Mucosa of gallbladder (tissue), 1 donor: ENCODE results near the gene PRSS35. TPM values are rescaled to one million over a fixed set of nuclear protein-coding genes. Genes with fewer than 3 reads are reported as not detected.
"Not testable (repeated sequence)": the region's sequence is repeated elsewhere in the genome, so short reads cannot be mapped to it uniquely, and the experiment has no call there.

Experiments
- DNase-seq: peaks from one replicate; pipeline ENCODE4 v3.0.0-alpha.2; 2020; ENCODE audit warnings: low spot score
- total RNA-seq: library from RNA; stranded (reverse); gene quantifications from one replicate; pipeline ENCODE4 v1.2.1, GENCODE V29; 2021
- donor health status: DM: no; HTN: no; CAD: no.

The PRSS35 gene
- 2.8 TPM for total RNA-seq

DNA sequence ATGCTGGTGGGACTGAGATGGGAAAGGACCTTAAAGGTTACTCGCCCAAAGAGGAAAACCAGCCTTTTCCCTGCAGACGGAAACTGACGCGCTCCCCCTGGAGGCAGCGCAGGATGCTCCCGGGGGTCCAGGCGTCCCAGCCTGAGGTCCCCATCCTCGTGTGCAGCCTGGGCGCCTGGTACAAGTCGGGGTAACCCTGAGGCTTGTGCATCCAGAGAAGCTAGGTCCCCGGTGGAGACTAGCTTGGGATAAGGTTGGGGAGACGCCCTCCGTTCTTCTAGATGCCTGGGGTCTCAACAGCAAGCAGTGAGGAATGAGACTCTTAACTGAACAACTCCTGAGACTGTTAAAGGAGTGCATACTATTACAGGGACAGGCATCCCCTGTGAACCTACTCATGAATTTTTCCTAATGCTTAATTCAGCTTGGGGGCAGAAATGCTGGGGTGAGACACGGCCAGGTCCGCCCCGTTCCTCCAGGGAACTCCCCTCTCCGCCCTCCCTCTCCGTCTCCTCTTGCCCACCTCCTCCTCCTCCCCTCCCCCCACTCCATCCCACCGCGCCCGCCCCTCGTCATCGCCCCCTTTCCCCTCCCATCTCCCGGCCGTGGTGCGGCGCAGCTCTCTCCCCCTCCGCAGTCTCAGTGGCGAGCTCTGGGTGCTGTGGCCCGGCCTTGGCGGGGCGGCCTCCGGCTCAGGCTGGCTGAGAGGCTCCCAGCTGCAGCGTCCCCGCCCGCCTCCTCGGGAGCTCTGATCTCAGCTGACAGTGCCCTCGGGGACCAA is at the start of gene PRSS35:
Gene PRSS35, plus strand, starts transcription at position 634 of the 781 bp plus-strand sequence. CDS start 10,908 bp downstream, outside the sequence.
- peak; percentile 33 for DNase-seq

DNA sequence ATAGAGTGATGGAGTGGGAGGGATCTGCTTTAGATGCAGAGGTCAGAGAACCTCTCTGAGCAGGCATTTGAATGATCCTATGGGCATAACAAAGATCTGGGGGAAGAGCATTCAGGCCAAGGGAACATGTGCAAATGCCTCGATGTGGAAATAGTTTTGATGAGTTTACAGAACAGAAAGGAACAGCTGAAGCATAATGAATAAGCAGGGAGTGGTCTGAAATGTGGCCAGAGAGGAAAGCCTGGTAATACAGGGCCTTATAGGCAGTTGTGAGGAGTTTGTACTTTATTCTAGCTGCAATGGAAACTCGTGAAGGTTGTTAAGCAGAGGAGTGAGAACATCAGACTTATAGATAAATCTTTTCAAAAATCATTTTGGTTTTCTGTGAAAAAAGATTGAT is 48.4 kb upstream of the PRSS35 start:
- no peak for DNase-seq

- DNase-seq = no peak
Observed at GRCh38 chr6:83464381-83465140, 47.8 kb upstream of the PRSS35 start.

- no peak for DNase-seq
Observed at GRCh38 chr6:83466328-83466727, 46.0 kb upstream of the PRSS35 start.

- peak; percentile 46 for DNase-seq
Observed at GRCh38 chr6:83467620-83468036, 44.7 kb upstream of the PRSS35 start.

DNA sequence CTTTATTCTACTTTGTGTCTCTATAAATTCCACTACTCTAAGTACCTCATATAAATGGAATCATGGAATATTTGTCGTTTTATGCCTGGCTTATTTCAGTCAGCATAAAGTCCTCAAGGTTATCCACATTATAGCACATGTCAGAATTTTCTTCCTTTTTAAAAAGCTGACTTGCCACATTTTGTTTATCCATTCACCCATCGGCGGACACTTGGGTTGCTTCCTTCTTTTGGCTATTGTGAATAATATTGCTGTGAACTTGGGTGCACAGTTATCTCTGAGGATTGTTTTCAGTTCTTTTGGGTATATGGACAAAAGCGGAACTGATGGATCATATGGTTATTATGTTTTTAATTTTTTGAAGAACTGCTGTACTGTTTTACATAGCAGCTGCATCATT is 42.3 kb upstream of the PRSS35 start:
- DNase-seq = no peak

GRCh38 chr6:83470587-83470986 is 41.7 kb upstream of the PRSS35 start:
- no peak for DNase-seq

GRCh38 chr6:83472767-83473166 is 39.6 kb upstream of the PRSS35 start:
- no peak for DNase-seq

- DNase-seq = no peak
Observed at GRCh38 chr6:83474309-83474708, 38.0 kb upstream of the PRSS35 start.

DNA sequence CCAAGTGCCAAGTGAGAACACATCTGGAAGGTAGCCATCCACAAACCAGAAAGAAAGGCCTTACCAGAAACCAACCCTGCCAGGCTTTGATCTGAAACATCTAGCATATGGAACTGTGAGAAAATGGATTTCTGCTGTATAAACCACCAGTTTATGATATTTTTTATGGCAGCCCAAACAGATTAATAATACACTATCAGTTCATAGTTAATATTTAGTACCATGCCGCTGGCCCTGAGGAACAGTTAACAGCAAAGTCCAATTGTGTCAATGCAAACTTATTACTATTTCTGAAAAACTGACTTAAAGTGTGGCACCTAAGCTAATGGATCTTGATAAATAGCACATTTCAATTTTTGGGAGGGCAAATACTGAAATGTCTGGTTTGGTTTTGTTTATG is 35.4 kb upstream of the PRSS35 start:
- DNase-seq = no peak

- no peak for DNase-seq
Observed at GRCh38 chr6:83479389-83479788, 32.9 kb upstream of the PRSS35 start.

DNA sequence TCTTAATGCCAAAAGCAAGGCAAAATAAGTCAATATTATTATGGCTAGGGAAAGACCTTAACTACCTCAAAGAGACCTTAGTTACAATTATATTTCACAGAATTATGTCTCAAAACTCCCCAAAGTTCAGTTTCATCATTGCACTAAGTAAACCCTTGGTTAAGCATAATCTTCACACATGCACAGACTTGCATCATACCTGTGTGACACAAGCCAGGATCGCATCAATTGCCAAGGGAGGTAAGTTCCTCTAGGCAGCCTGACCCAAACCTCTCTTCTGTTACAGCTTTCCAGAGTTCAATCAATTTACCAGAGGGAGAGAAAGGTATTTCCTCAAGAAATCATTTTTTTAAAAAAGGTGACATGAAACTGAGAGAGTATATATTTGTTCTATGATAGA is 31.9 kb upstream of the PRSS35 start:
- DNase-seq = no peak

DNA sequence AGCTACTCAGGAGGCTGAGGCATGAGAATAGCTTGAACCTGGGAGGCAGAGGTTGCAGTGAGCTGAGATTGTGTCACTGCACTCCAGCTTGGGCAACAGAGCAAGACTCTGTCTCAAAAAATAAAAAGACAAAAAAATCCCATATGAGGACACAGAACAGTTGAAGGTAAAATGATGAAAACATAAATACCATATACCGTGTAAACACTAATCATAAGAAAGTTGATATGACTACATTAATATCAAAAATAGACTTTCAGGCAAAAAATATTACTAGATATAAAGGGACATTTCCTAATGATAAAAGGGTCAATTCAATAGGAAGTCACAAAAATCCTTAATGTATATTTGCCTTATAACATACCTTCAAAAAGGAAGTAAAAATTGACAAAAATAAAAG is 30.4 kb upstream of the PRSS35 start:
- not testable (repeated sequence) for DNase-seq

GRCh38 chr6:83488448-83488847 is 23.9 kb upstream of the PRSS35 start:
- no peak for DNase-seq

- no peak for DNase-seq
Observed at GRCh38 chr6:83488861-83489260, 23.5 kb upstream of the PRSS35 start.

GRCh38 chr6:83490217-83490807 is 22.0 kb upstream of the PRSS35 start:
- DNase-seq = no peak

- no peak for DNase-seq
Observed at GRCh38 chr6:83505356-83505755, 7.0 kb upstream of the PRSS35 start.

DNA sequence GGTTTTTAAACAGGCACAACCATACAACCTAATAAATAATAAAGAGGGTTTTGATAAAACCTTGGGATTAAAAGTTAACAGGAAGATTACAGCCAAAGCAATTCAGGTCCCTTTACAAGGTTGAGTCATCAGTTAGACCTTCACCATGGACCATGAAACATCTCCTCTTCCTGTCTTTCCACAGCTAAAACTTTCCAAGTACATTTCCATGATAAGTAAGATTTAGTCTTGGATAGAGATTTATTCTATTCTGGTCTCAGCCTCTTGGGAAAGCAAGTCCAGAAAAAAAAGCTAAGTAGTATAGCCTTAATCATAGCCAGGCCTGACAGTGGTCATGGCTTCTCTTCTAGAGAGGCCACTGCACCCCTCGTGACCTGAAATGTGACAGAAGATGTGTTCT is 2.9 kb upstream of the PRSS35 start:
- no peak for DNase-seq

DNA sequence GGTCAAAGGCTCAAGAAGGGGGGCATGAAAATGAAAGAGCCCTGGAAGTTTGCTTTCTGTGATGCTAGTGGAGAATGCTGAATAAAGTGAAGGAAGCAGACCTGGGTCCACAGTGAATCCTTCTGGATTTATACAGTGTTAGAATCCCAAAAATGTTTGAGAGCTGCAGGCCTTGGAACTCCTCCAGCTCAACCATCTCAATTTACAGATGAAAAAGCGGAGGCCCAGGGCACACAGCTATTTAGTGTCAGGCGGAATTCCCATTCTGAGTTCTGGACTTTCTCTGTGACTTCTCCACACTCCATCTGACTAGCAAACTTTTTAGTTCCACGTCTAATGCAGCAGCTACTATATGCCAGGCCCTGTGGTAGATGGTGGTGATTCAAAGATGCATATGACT is 1.5 kb upstream of the PRSS35 start:
- peak; percentile 13 for DNase-seq

DNA sequence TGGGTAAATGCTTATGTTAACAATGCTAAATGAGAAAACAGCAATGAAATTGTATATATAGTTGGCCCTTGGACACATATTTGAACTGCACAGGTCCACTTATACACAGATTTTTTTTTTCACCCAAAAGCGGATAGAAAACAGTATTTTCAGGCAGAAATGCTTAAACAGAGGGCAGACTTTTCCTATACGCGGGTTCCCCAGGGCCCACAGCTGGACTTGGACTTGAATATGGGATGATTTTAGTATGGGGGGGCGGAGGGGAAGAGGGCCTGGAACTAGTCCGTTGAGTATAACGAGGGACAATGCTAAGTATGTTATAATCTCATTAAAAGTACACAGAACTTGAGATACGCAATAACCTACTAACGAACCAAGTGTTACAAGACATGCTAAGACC is 1.1 kb upstream of the PRSS35 start:
- DNase-seq = no peak

GRCh38 chr6:83514466-83514865 is 2.1 kb downstream of the PRSS35 start:
- no peak for DNase-seq

- peak; percentile 47 for DNase-seq
Observed at GRCh38 chr6:83514866-83515466, 2.6 kb downstream of the PRSS35 start.
